ENCODE data around the gene DYNLT5. TPM values are rescaled to one million over a fixed set of nuclear protein-coding genes. Genes with fewer than 3 reads are reported as not detected.

DYNLT5 gene
- total and polyA plus RNA-seq, 12 donors, result 0.89 to 7.0 (median 1.5) TPM

- DNase-seq, result no peak
- H3K27ac ChIP-seq, result peak overlapping the region in 9 of 10 donors; percentile 72 to 89 (median 84)
- ATAC-seq, result no peak
- peaks cover 0 to 19% (median 6%) of the 10 kb centered on the region in 7 donors for H3K27me3 ChIP-seq
- H3K36me3 ChIP-seq, result no peaks in the 10 kb centered on the region
- intact Hi-C loops (cut with DNase I), result loop anchor here in 3 of 10 donors (10.0 kb wide), 3 partner anchors 174 to 496 kb away; partner anchors contain the start of genes DNAI4 (in 1 of the 3), MIER1 (in 1 of the 3) and SLC35D1 (in 1 of the 3)
- TF ChIP-seq, protein P1, sequence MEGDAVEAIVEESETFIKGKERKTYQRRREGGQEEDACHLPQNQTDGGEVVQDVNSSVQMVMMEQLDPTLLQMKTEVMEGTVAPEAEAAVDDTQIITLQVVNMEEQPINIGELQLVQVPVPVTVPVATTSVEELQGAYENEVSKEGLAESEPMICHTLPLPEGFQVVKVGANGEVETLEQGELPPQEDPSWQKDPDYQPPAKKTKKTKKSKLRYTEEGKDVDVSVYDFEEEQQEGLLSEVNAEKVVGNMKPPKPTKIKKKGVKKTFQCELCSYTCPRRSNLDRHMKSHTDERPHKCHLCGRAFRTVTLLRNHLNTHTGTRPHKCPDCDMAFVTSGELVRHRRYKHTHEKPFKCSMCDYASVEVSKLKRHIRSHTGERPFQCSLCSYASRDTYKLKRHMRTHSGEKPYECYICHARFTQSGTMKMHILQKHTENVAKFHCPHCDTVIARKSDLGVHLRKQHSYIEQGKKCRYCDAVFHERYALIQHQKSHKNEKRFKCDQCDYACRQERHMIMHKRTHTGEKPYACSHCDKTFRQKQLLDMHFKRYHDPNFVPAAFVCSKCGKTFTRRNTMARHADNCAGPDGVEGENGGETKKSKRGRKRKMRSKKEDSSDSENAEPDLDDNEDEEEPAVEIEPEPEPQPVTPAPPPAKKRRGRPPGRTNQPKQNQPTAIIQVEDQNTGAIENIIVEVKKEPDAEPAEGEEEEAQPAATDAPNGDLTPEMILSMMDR (IDR thresholded peaks at IDR 0.05), result no peak
- no peaks in the 10 kb centered on the region for H3K9me3 ChIP-seq
- peaks cover 3 to 29% (median 19%) of the 10 kb centered on the region in 9 donors for H3K4me1 ChIP-seq
- 82 to 88% methylated on average over 4 of the region's 4 CpGs for WGBS, 2 donors
- no peak overlapping the region for H3K4me3 ChIP-seq
Observed at GRCh38 chr1:66751160-66751559, 1.1 kb upstream of the DYNLT5 start.

GRCh38 chr1:66752671-66753371, 562 bp downstream of the DYNLT5 start:
- Histone ChIP-seq H3K36me3 (no peaks in the 10 kb centered on the region), H3K27ac (peak overlapping the region; percentile 41 to 89 (median 81)), H3K27me3 (peaks cover 0 to 19% (median 6%) of the 10 kb centered on the region in 7 donors), H3K4me1 (peaks cover 6 to 41% (median 27%) of the 10 kb centered on the region in 9 donors), H3K4me3 (peak overlapping the region; percentile 33 to 64 (median 58)), H3K9me3 (no peaks in the 10 kb centered on the region)
- ATAC-seq (peak; percentile 6 to 61 (median 44)), DNase-seq (peak in 1 of 2 donors; percentile 14)
- TF ChIP-seq, protein P1 (IDR thresholded peaks at IDR 0.05), result no peak
- intact Hi-C loops (cut with DNase I), result loop anchor here in 3 of 10 donors (10.0 kb wide), 3 partner anchors 172 to 498 kb away; partner anchors contain the start of genes DNAI4 (in 1 of the 3), MIER1 (in 1 of the 3) and SLC35D1 (in 1 of the 3)
- WGBS, 2 donors, result 33 to 34% methylated on average over 18 of the region's 18 CpGs

DNA sequence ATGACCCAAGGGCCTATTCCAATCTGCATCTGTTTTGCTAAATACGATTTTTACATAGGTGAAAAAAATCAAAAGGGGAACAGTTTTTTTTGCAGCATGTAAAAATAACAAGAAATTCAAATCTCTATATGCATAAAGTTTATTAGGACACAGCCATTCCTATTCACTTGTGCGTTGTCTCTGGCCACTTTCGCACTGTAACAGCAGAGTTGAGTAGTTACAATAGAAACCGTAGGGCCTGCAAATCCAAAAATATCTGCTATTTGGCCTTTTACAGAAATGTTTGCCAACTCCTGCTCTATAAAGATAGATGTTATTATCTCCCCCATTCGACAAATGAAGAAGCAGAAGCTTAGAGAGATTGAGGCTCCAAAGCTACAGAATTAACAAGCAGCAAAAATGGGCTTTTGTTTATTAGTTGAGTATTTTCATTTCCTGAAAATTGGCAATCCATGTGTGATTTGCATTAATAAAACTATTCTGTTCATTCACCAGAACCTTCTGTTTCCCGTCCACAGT, 5.5 kb downstream of the DYNLT5 start:
- Histone ChIP-seq H3K9me3 (peaks cover 0 to 4% (median 0%) of the 10 kb centered on the region in 11 donors), H3K27me3 (peaks cover 0 to 13% (median 2%) of the 10 kb centered on the region in 7 donors), H3K4me3 (no peak overlapping the region), H3K36me3 (peaks cover 0 to 7% (median 0%) of the 10 kb centered on the region in 9 donors), H3K27ac (peak overlapping the region in 7 of 10 donors; percentile 4 to 64 (median 54)), H3K4me1 (peaks cover 0 to 37% (median 22%) of the 10 kb centered on the region in 9 donors)
- 41 to 43% methylated on average over 6 of the region's 6 CpGs for WGBS, 2 donors
- DNase-seq, result no peak
- TF ChIP-seq, protein P1 (IDR thresholded peaks at IDR 0.05), result no peak
- ATAC-seq, result peak in 4 of 8 donors; percentile 17 to 71 (median 34)
- intact Hi-C loops (cut with DNase I), result loop anchor here in 3 of 10 donors (10.0 kb wide), 3 partner anchors 167 to 503 kb away; partner anchors contain the start of genes DNAI4 (in 1 of the 3), MIER1 (in 1 of the 3) and SLC35D1 (in 1 of the 3)

- 39 to 56% methylated on average over 1 of the region's 1 CpG for WGBS, 2 donors
- peaks cover 0 to 10% (median 0%) of the 10 kb centered on the region in 7 donors for H3K27me3 ChIP-seq
- ATAC-seq, result peak in 7 of 8 donors; percentile 62 to 95 (median 87)
- peaks cover 0 to 7% (median 0%) of the 10 kb centered on the region in 9 donors for H3K36me3 ChIP-seq
- peaks cover 0 to 32% (median 17%) of the 10 kb centered on the region in 9 donors for H3K4me1 ChIP-seq
- H3K27ac ChIP-seq, result peak overlapping the region in 6 of 10 donors; percentile 32 to 64 (median 54)
- intact Hi-C loops (cut with DNase I), result loop anchor here in 3 of 10 donors (10.0 kb wide), 3 partner anchors 167 to 503 kb away; partner anchors contain the start of genes DNAI4 (in 1 of the 3), MIER1 (in 1 of the 3) and SLC35D1 (in 1 of the 3)
- H3K9me3 ChIP-seq, result peaks cover 0 to 9% (median 0%) of the 10 kb centered on the region in 11 donors
- peak in 1 of 2 donors; percentile 11 for DNase-seq
- no peak overlapping the region for H3K4me3 ChIP-seq
- TF ChIP-seq, protein P1 (IDR thresholded peaks at IDR 0.05), result no peak
Observed at GRCh38 chr1:66758241-66758755, 6.0 kb downstream of the DYNLT5 start.

Data from heart right ventricle (tissue), 16 donors.